ENCODE measurements around the gene CHN2. TPM values are rescaled to one million over a fixed set of nuclear protein-coding genes. Genes with fewer than 3 reads are reported as not detected.

CHN2 gene
- total RNA-seq, 4 donors from 2014 or later, result 7.6 to 15.3 (median 10.0) TPM

GRCh38 chr7:29242265-29242664 is 47.7 kb downstream of the CHN2 start:
- Histone ChIP-seq H3K27me3 (peaks cover 11% of the 10 kb centered on the region), H3K4me1 (peaks cover 0 to under 1% (median 0%) of the 10 kb centered on the region in 3 donors), H3K9me3 (no peaks in the 10 kb centered on the region), H3K4me3 (no peak overlapping the region), H3K27ac (no peak overlapping the region), H3K36me3 (no peaks in the 10 kb centered on the region)
- no peak for ATAC-seq
- TF ChIP-seq POLR2AphosphoS5 (IDR thresholded peaks at IDR 0.05), result no peak
- no peak for TF ChIP-seq POLR2A (IDR thresholded peaks at IDR 0.05)
- 67 to 75% methylated on average over 3 of the region's 3 CpGs for WGBS, 2 donors (ENCODE audit: low coverage in 1 of 2)

DNA sequence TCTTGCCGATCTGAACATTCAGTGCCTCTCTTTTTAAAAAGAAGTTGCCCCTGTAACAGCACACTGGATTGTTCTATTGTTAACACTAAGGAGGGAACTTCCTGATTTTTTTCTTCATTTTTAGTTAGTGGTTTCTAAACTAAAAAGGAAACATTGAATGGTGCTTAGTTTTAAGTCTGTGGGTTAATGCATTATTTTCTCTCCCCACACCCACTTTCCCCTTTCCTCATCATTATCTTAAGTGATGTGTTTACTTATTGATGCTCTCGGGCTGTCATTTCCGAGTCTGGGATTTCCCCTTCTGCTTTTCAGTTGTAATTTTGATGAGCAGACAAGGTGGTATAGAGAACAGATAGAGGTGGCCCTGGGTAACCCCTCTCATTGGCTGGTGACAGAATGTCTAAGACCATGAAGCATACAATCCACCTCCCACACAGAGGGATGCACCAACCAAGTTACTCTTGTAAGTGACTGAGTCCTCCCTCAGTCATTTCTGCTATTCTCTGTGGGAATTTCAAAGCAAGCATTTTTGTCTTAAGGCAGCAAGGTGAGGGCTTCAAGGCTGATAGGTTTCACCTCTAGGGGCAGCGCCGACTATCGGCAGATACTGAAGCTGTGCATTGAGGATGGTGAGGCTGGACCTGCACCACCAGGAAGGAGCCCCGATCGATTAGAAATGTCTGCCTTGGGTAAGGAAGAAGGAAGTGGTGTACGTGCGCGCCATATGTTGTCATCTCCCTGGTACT is 49.5 kb downstream of the CHN2 start:
- Histone ChIP-seq H3K4me3 (no peak overlapping the region), H3K36me3 (no peaks in the 10 kb centered on the region), H3K27ac (no peak overlapping the region), H3K9me3 (no peaks in the 10 kb centered on the region), H3K4me1 (no peaks in the 10 kb centered on the region), H3K27me3 (peaks cover 11% of the 10 kb centered on the region)
- no peak for TF ChIP-seq EP300 (IDR thresholded peaks at IDR 0.05)
- TF ChIP-seq POLR2A (IDR thresholded peaks at IDR 0.05), result no peak
- no peak for ATAC-seq
- 75 to 80% methylated on average over 8 to 9 of the region's 11 CpGs for WGBS, 2 donors (ENCODE audit: low coverage in 1 of 2)

DNA sequence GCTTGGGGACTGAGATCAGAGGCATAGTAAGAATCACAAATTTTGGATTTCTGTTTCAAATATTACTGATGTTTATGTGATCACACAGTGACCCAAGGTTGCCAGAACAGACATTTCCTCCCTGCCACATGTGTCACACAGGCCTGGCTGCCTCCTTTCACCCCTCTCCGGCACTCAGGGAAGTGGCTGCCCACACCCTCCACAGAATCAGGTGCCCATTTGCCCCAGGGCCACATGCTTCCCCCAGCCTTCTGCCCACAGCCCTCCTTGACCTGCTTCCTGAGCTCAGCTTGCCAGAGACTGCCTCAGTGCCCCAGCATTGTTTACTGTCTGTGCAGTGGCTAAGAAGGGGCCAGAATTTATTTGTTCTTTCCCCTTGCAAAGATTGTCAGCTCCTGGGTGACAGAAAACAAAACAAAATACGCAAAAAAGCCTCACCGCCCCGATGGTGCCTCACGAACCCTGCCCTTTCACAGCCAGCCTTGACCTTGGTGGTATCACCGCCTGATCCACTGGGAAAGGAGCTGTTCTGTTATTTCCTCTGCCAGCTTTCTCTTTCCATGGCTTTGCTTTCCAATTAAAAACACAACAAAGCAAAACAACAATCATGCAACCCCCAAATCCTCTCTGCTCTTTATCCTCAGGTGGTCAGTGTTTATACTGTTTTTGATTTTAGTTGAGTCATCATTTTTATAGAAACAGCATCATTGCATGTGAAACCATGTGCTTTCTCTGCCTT is 52.8 kb downstream of the CHN2 start:
- WGBS, 2 donors (ENCODE audit: low coverage in 1 of 2), result 75 to 82% methylated on average over 5 to 6 of the region's 6 CpGs
- H3K36me3 ChIP-seq, result no peaks in the 10 kb centered on the region
- no peak for ATAC-seq
- peak overlapping the region in 1 of 4 donors; percentile 52 for H3K27ac ChIP-seq
- TF ChIP-seq POLR2AphosphoS5 (IDR thresholded peaks at IDR 0.05) (no peak), POLR2A (IDR thresholded peaks at IDR 0.05) (no peak), EP300 (IDR thresholded peaks at IDR 0.05) (no peak)
- TF ChIP-seq, protein P1, sequence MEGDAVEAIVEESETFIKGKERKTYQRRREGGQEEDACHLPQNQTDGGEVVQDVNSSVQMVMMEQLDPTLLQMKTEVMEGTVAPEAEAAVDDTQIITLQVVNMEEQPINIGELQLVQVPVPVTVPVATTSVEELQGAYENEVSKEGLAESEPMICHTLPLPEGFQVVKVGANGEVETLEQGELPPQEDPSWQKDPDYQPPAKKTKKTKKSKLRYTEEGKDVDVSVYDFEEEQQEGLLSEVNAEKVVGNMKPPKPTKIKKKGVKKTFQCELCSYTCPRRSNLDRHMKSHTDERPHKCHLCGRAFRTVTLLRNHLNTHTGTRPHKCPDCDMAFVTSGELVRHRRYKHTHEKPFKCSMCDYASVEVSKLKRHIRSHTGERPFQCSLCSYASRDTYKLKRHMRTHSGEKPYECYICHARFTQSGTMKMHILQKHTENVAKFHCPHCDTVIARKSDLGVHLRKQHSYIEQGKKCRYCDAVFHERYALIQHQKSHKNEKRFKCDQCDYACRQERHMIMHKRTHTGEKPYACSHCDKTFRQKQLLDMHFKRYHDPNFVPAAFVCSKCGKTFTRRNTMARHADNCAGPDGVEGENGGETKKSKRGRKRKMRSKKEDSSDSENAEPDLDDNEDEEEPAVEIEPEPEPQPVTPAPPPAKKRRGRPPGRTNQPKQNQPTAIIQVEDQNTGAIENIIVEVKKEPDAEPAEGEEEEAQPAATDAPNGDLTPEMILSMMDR (IDR thresholded peaks at IDR 0.05), result no peak
- no peaks in the 10 kb centered on the region for H3K9me3 ChIP-seq
- no peak overlapping the region for H3K4me3 ChIP-seq
- H3K27me3 ChIP-seq, result peaks cover 11% of the 10 kb centered on the region
- no peaks in the 10 kb centered on the region for H3K4me1 ChIP-seq

DNA sequence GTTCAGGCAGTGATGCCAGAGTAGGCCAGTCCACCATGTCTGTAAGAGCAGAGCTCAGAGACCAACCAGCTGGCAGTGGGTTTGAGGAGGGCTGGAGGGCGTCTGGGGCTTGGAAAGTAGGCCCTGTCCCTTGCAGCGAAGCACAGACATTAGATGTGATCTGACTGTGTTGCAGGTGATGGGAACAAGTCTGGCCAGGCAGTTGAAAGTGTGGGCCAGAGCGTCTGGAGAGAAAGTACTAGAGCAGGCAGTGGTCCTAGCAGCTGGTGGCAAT is 53.3 kb downstream of the CHN2 start:
- Histone ChIP-seq H3K27ac (peak overlapping the region in 1 of 4 donors; percentile 52), H3K4me1 (no peaks in the 10 kb centered on the region), H3K9me3 (no peaks in the 10 kb centered on the region), H3K4me3 (no peak overlapping the region), H3K36me3 (no peaks in the 10 kb centered on the region), H3K27me3 (peaks cover 11% of the 10 kb centered on the region)
- WGBS, 2 donors (ENCODE audit: low coverage in 1 of 2), result 80 to 100% methylated on average over 1 of the region's 3 CpGs
- TF ChIP-seq EP300 (IDR thresholded peaks at IDR 0.05) (no peak), POLR2AphosphoS5 (IDR thresholded peaks at IDR 0.05) (no peak), POLR2A (IDR thresholded peaks at IDR 0.05) (no peak)
- TF ChIP-seq, protein P1 (IDR thresholded peaks at IDR 0.05), result no peak
- no peak for ATAC-seq

- Histone ChIP-seq H3K27me3 (peaks cover 11% of the 10 kb centered on the region), H3K27ac (peak overlapping the region in 1 of 4 donors; percentile 52), H3K36me3 (no peaks in the 10 kb centered on the region), H3K9me3 (no peaks in the 10 kb centered on the region), H3K4me1 (no peaks in the 10 kb centered on the region), H3K4me3 (no peak overlapping the region)
- TF ChIP-seq EP300 (IDR thresholded peaks at IDR 0.05), result no peak
- TF ChIP-seq POLR2AphosphoS5 (IDR thresholded peaks at IDR 0.05), result no peak
- no peak for TF ChIP-seq POLR2A (IDR thresholded peaks at IDR 0.05)
- TF ChIP-seq, protein P1 (IDR thresholded peaks at IDR 0.05), result no peak
- ATAC-seq, result no peak
- WGBS, 2 donors (ENCODE audit: low coverage in 1 of 2), result 80 to 87% methylated on average over 1 to 7 of the region's 8 CpGs
Measured at GRCh38 chr7:29248713-29249382, 54.3 kb downstream of the CHN2 start.
